RPMI8226 (cell line): Measurements from ENCODE around the gene NAA25.

Source experiments
- DNase-seq: peaks from one replicate; pipeline ENCODE4 v3.0.0-alpha.2; 2015

Gene NAA25

GRCh38 chr12:112108202-112109079 is at the start of gene NAA25:
TSS of gene NAA25 (minus strand) at chr12:112108783. CDS start at chr12:112108773, 10 bp downstream.
- peak; percentile 90 for DNase-seq

GRCh38 chr12:112153893-112154219 is 45.3 kb upstream of the NAA25 start:
- DNase-seq = no peak

GRCh38 chr12:112153181-112153892 is 44.8 kb upstream of the NAA25 start:
- no peak for DNase-seq

- DNase-seq = no peak
These were observed 43.4 kb upstream of the NAA25 start for GRCh38 chr12:112151766-112152541.

GRCh38 chr12:112149596-112149995 is 41.0 kb upstream of the NAA25 start:
- no peak for DNase-seq

- no peak for DNase-seq
These were observed 39.5 kb upstream of the NAA25 start for GRCh38 chr12:112148031-112148513.

GRCh38 chr12:112146123-112146522 is 37.5 kb upstream of the NAA25 start:
- DNase-seq = no peak

- no peak for DNase-seq
These were observed 32.1 kb upstream of the NAA25 start for GRCh38 chr12:112140728-112141127.

- DNase-seq = no peak
These were observed 26.1 kb upstream of the NAA25 start for GRCh38 chr12:112134731-112135130.

GRCh38 chr12:112133418-112133817 is 24.8 kb upstream of the NAA25 start:
- no peak for DNase-seq

- DNase-seq = no peak
These were observed 23.1 kb upstream of the NAA25 start for GRCh38 chr12:112131686-112132085.

GRCh38 chr12:112130441-112130998 is 21.9 kb upstream of the NAA25 start:
- peak; percentile 47 for DNase-seq

- no peak for DNase-seq
These were observed 18.3 kb upstream of the NAA25 start for GRCh38 chr12:112126911-112127310.

GRCh38 chr12:112126000-112126438 is 17.4 kb upstream of the NAA25 start:
- DNase-seq = peak; percentile 12

- peak; percentile 99 for DNase-seq
These were observed 16.8 kb upstream of the NAA25 start, which contains the start of gene TRAFD1 for GRCh38 chr12:112125250-112125999. TSS of gene TRAFD1 (plus strand) at chr12:112125560. CDS start at chr12:112130523, 4,963 bp downstream.

GRCh38 chr12:112124918-112125249 is 16.3 kb upstream of the NAA25 start:
- no peak for DNase-seq

- no peak for DNase-seq
These were observed 14.5 kb upstream of the NAA25 start for GRCh38 chr12:112122823-112123690.

GRCh38 chr12:112121780-112122565 is 13.4 kb upstream of the NAA25 start:
- DNase-seq = no peak

GRCh38 chr12:112117685-112118084 is 9.1 kb upstream of the NAA25 start:
- no peak for DNase-seq
